CD14-positive monocyte (primary cell): ENCODE results near the gene CLTC. TPM values are rescaled to one million over a fixed set of nuclear protein-coding genes. Genes with fewer than 3 reads are reported as not detected.
A peak's percentile ranks its signal among the peaks of the same experiment; 100 is the strongest.

Experiments
- DNase-seq, 3 donors: peaks; one replicate each; pipeline ENCODE4 v3.0.0-alpha.2; 2011 to 2022
- H2AFZ ChIP-seq: 2 replicates; pipeline ENCODE4 v1.6.0; 2012; ENCODE audit warnings: mild to moderate bottlenecking, low read depth, low read length, inconsistent platforms; ENCODE audit not compliant: insufficient read depth, poor library complexity, severe bottlenecking
- H3K27ac ChIP-seq, 2 donors: 1 replicate in 1 of 2; 2 replicates in 1 of 2; pipeline ENCODE4 v1.5.1; 2012 to 2013; ENCODE audit warnings: low read length in 2 of 2, control low read depth in 1 of 2, inconsistent platforms in 1 of 2, low read depth in 1 of 2, mild to moderate bottlenecking in 1 of 2
- H3K27me3 ChIP-seq, 2 donors: one replicate each; pipeline versions ENCODE4 v1.6.0 to v1.6.1; 2011 to 2013; ENCODE audit warnings: low read length in 2 of 2; ENCODE audit not compliant: control insufficient read depth in 2 of 2, insufficient read depth in 2 of 2
- H3K36me3 ChIP-seq, 2 donors: replicated peaks in 1 of 2; 1 replicate in 1 of 2; 2 replicates in 1 of 2; pipeline versions ENCODE4 v1.5.1 to v1.6.1; 2012 to 2013; ENCODE audit warnings: low read length in 2 of 2, control low read depth in 1 of 2, inconsistent platforms in 1 of 2, mild to moderate bottlenecking in 1 of 2; ENCODE audit not compliant: insufficient read depth in 2 of 2, control insufficient read depth in 1 of 2
- H3K4me1 ChIP-seq, 2 donors: 1 replicate in 1 of 2; 2 replicates in 1 of 2; pipeline versions ENCODE4 v1.5.1 to v1.6.1; 2012 to 2013; ENCODE audit warnings: low read length in 2 of 2, control low read depth in 1 of 2, inconsistent platforms in 1 of 2, mild to moderate bottlenecking in 1 of 2, moderate library complexity in 1 of 2; ENCODE audit not compliant: insufficient read depth in 2 of 2, control insufficient read depth in 1 of 2
- H3K4me2 ChIP-seq: replicated peaks from 2 replicates; pipeline ENCODE3; 2012; ENCODE audit warnings: low read length, moderate library complexity, mild to moderate bottlenecking; ENCODE audit not compliant: poor library complexity, severe bottlenecking; ENCODE audit errors: extremely low read depth
- H3K4me3 ChIP-seq, 3 experiments: fragments of 200-600 bp in 1 of 3; sonication (generic) in 1 of 3; replicated peaks in 1 of 3; 1 replicate in 2 of 3; 2 replicates in 1 of 3; pipeline ENCODE4 v1.5.1; 2011 to 2013; ENCODE audit warnings: low read length in 3 of 3, mild to moderate bottlenecking in 3 of 3, control low read depth in 2 of 3, low read depth in 2 of 3, inconsistent platforms in 1 of 3, moderate library complexity in 1 of 3
- H3K79me2 ChIP-seq: 2 replicates; pipeline ENCODE4 v1.6.0; 2012; ENCODE audit warnings: mild to moderate bottlenecking, control low read depth, inconsistent platforms, low read length, moderate library complexity; ENCODE audit not compliant: insufficient read depth
- H3K9ac ChIP-seq: 2 replicates; pipeline ENCODE4 v1.6.0; 2017; ENCODE audit warnings: low read length, mild to moderate bottlenecking; ENCODE audit not compliant: insufficient read depth, poor library complexity, severe bottlenecking
- H3K9me3 ChIP-seq, 2 donors: replicated peaks in 1 of 2; 1 replicate in 1 of 2; 2 replicates in 1 of 2; pipeline versions ENCODE4 v1.5.1 to v1.6.1; 2012 to 2013; ENCODE audit warnings: low read length in 2 of 2, control low read depth in 1 of 2; ENCODE audit not compliant: control insufficient read depth in 1 of 2, insufficient read depth in 1 of 2
- H4K20me1 ChIP-seq: 2 replicates; pipeline ENCODE4 v1.6.0; 2012; ENCODE audit warnings: mild to moderate bottlenecking, low read length, control low read depth, moderate library complexity; ENCODE audit not compliant: insufficient read depth
- H3K27ac Mint-ChIP-seq, 7 donors: one replicate each; pipeline ENCODE4 v1.8.0; 2020; ENCODE audit warnings: mild to moderate bottlenecking in 7 of 7, mixed read lengths in 7 of 7, moderate library complexity in 6 of 7, inconsistent platforms in 2 of 7
- H3K27me3 Mint-ChIP-seq, 3 donors: one replicate each; pipeline ENCODE4 v1.8.0; 2021 to 2022; ENCODE audit warnings: low read depth in 3 of 3, mild to moderate bottlenecking in 3 of 3, mixed read lengths in 3 of 3, moderate library complexity in 3 of 3, inconsistent platforms in 1 of 3
- H3K36me3 Mint-ChIP-seq, 2 donors: one replicate each; pipeline ENCODE4 v1.8.0; 2020; ENCODE audit warnings: mixed read lengths in 2 of 2, inconsistent platforms in 1 of 2, mild to moderate bottlenecking in 1 of 2
- H3K4me1 Mint-ChIP-seq: one replicate; pipeline ENCODE4 v1.8.0; 2020; ENCODE audit warnings: mild to moderate bottlenecking, mixed read lengths
- H3K4me3 Mint-ChIP-seq, 2 donors: one replicate each; pipeline ENCODE4 v1.8.0; 2020; ENCODE audit warnings: mild to moderate bottlenecking in 2 of 2, mixed read lengths in 2 of 2, moderate library complexity in 1 of 2
- H3K9me3 Mint-ChIP-seq, 7 donors: one replicate each; pipeline ENCODE4 v1.8.0; 2020 to 2022; ENCODE audit warnings: mixed read lengths in 7 of 7, mild to moderate bottlenecking in 6 of 7, moderate library complexity in 6 of 7, inconsistent platforms in 2 of 7
- CTCF ChIP-seq: fragments of 200-600 bp; IDR thresholded peaks from one replicate; pipeline ENCODE4 v1.8.0; 2022; ENCODE audit warnings: antibody characterized with exemption, mild to moderate bottlenecking
- WGBS: methylation state at CpG from one replicate; pipeline ENCODE4 v1.1.5; 2013; ENCODE audit warnings: missing lambda C conversion rate; ENCODE audit not compliant: insufficient coverage; 5-methylcytosine and 5-hydroxymethylcytosine counted together
- intact Hi-C, 2 donors: fragments of 100-400 bp; cut with micrococcal nuclease; formaldehyde crosslinking; loops; one replicate each; pipeline versions ENCODE4 v1.15.0 to v1.15.1; 2023
- polyA plus RNA-seq, 3 donors: library from polyadenylated mRNA; depleted of rRNA in 1 of 3; unstranded in 2 of 3; stranded (reverse) in 1 of 3; fragments of 300-500 nt in 2 of 3; fragments of >200 nt in 1 of 3; fragmentation: Illumina TruSeq in 2 of 3; gene quantifications; 1 replicate in 2 of 3; 2 replicates in 1 of 3; pipeline ENCODE4 v1.2.3, GENCODE V29; 2012 to 2021

The CLTC gene
- polyA plus RNA-seq, 3 donors: 63.3 to 102 (median 65.1) TPM

GRCh38 chr17:59607061-59607460 lies 12.6 kb upstream of the CLTC start:
- intact Hi-C loops: no loop called here
- no peaks in the 10 kb centered on the region for H3K79me2 ChIP-seq
- no peak overlapping the region for H3K4me2 ChIP-seq
- H3K9ac ChIP-seq: no peak overlapping the region
- H3K9me3 ChIP-seq: no peaks in the 10 kb centered on the region
- H3K4me1 ChIP-seq: no peaks in the 10 kb centered on the region
- Mint-ChIP-seq H3K4me3 (no peak overlapping the region), H3K4me1 (peaks cover 2% of the 10 kb centered on the region), H3K9me3 (no peaks in the 10 kb centered on the region), H3K27me3 (no peaks in the 10 kb centered on the region), H3K27ac (peak overlapping the region in 2 of 7 donors; percentile 28 to 30), H3K36me3 (peaks cover 62 to 68% of the 10 kb centered on the region in 2 donors)
- DNase-seq: no peak
- H3K27ac ChIP-seq: no peak overlapping the region
- H3K27me3 ChIP-seq: no peaks in the 10 kb centered on the region
- H4K20me1 ChIP-seq: no peaks in the 10 kb centered on the region
- H2AFZ ChIP-seq: no peak overlapping the region
- peaks cover 48 to 79% of the 10 kb centered on the region in 2 donors for H3K36me3 ChIP-seq
- no peak for TF ChIP-seq CTCF
- no peak overlapping the region for H3K4me3 ChIP-seq
- WGBS: 16% methylated on average over 3 of the region's 3 CpGs

GRCh38 chr17:59607817-59608403 lies 11.8 kb upstream of the CLTC start:
- no peak overlapping the region for H3K27ac ChIP-seq
- Mint-ChIP-seq H3K27me3 (no peaks in the 10 kb centered on the region), H3K36me3 (peaks cover 54 to 60% of the 10 kb centered on the region in 2 donors), H3K9me3 (no peaks in the 10 kb centered on the region), H3K4me3 (no peak overlapping the region), H3K27ac (no peak overlapping the region), H3K4me1 (peaks cover 2% of the 10 kb centered on the region)
- no peaks in the 10 kb centered on the region for H3K4me1 ChIP-seq
- H3K4me2 ChIP-seq: no peak overlapping the region
- no peak overlapping the region for H3K4me3 ChIP-seq
- peak; percentile 59 for TF ChIP-seq CTCF
- no peak overlapping the region for H3K9ac ChIP-seq
- no peaks in the 10 kb centered on the region for H3K79me2 ChIP-seq
- WGBS: no CpG with 5 or more reads among the region's 5 CpGs
- no peak overlapping the region for H2AFZ ChIP-seq
- H3K9me3 ChIP-seq: no peaks in the 10 kb centered on the region
- peaks cover 40 to 70% of the 10 kb centered on the region in 2 donors for H3K36me3 ChIP-seq
- intact Hi-C loops: no loop called here
- peak in 2 of 3 donors; percentile 16 to 21 for DNase-seq
- H3K27me3 ChIP-seq: no peaks in the 10 kb centered on the region
- no peaks in the 10 kb centered on the region for H4K20me1 ChIP-seq
